NCI-H2196 treated with DMSO at 0.1 percent for 48 hours (cell line): Measurements from ENCODE around the gene NOL4L.

Experiments
- DNase-seq: peaks from one replicate; lab custom pipeline; 2025; ENCODE audit not compliant: unreplicated experiment; lab: John Stamatoyannopoulos, UW

The NOL4L gene

DNA sequence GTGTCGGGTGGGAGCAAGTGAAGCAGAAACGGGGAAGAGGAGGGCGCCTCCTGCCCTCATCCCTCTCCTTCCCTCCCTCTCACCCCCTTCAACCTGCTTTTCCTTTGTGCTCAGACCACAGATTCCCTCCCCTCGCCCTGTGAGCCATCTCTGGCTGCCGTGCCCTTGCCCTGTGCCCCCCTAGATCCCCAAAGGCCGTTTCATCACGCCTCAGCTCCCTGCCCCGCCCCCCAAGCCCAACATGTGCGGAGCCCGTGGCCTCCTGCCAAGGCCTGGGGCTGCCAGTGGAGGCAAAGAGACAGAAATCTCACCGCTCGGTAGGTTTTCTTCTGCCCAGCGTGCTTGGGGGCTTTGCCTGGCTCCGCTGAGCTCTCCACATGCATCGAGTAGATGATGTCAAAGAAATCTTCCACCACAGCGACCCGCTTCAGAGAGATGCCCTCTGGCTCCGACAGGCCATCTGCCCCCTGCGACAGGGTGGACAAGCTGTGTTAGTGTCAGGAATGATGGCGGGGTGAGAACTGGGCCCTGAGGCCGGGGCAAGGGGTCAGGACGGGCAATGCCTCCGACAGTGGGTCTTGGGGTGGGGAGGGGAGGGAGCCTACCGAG lies 57.6 kb downstream of the NOL4L start:
- DNase-seq: no peak

DNA sequence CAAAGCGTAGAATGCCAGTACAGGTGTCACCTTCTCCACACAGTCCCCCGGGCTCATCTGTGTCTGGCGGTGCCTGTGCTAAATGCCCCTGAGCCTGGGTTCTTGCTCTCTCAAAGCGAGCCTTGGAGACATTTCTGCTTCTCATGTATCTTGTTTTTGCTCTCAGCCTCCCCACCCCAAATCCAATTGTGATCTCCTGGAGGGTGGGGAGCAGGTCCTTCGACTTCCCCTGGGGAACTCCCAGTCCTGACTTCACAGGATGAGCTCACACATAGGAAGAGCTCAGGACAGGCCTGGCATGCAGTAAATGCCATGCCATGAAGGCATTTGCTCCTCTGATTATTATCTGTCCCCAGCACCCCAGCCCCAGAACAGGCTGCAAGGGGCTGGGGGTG lies 58.1 kb downstream of the NOL4L start:
- no peak for DNase-seq

DNA sequence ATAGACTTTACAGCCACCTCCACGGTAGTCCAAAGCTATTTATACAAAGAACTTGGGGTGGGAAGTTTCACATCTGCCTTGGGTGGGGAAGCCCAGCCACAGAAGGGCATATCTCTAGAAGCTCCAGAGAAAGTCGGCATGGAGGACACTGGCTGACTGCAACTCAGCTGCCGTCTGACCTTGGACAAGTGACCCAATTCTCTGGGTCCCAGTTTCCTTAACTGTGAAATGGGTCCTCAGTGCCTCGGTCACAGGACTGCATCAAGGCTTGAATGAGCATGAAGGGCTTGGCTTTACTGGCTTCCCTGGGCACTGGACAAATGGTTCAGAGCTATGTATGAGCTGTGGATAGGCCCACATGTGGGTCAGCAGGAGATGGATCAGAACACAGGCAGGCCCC lies 58.6 kb downstream of the NOL4L start:
- no peak for DNase-seq

DNA sequence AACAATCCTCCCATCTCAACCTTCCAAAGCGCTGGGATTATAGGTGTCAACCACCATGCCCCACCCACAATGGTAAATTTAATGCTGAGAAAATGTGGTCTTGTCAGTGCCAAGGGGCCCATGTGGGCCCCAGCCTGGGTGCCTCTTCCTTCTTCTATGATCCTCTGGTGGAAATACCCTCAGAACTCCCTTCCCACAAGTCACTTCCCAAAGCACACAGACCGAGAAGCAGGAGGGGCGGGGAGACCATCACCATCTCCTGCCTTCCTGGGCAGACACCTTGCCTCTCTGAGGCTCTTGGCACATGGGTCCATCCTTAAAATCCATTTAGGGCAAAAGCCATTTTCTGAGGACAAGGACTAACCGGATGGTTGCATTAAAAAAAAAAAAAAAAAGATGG lies 59.0 kb downstream of the NOL4L start:
- DNase-seq: no peak

DNA sequence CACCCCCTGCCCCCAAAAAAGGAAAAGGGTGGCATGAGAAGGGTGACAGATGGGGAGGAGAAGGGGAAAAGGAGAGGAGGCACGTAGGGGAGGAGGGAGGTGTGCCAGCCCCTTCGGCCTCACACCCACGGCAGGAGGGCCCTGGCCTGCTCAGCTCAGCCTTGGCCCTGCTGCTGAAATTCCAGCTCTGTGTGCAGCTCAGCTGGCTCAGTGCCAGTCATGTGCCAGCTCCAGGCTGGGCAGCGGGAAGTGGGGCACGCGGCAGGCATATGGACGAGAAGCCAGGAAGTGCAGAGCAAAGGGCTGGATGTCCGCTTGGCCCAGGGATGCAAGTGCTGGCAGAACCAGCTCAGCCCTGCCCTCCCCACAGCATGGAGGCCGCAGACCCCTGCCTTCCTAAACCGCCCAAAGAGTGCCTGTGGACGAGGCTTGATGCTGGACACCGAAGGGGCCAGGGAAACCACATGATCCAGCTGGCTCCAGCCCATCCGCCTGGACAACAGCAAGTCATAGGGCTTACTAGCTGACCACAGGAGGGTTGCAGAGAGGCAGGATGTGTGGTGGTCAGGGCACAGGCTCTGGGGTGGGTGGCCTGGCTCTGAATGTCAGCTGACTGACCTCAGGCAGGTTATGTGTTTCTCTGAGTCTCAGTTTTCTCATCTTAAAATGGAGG lies 60.2 kb downstream of the NOL4L start:
- peak; percentile 70 for DNase-seq

DNA sequence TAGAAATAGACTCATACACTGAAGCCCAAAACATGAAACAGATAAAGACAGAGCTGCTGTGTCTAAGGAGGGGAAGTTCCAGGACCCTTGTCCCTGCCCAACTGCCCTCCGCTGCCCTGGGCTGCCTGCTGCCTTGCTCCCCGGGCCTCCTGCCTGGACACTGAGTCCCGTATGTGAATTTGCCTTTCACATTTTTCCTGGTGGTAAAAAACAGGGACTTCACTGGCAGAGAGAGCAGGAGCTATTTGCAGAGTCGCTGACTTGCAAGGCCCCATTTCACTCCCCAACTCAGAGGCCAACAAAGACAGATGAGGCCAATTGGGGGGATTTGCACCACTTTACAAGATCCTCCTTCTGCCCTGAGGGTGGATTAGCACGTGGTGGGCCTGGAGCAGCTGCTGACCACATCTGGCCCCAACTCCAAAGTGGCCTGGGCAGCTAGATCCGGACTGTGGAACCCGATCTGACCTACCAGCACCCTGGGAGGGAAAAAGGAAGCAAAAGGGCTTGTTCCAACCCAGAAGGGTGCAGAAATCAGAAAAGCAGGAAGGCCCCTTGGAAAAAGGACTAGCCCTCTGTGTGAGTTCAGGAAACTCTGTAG lies 61.4 kb downstream of the NOL4L start:
- DNase-seq: no peak

DNA sequence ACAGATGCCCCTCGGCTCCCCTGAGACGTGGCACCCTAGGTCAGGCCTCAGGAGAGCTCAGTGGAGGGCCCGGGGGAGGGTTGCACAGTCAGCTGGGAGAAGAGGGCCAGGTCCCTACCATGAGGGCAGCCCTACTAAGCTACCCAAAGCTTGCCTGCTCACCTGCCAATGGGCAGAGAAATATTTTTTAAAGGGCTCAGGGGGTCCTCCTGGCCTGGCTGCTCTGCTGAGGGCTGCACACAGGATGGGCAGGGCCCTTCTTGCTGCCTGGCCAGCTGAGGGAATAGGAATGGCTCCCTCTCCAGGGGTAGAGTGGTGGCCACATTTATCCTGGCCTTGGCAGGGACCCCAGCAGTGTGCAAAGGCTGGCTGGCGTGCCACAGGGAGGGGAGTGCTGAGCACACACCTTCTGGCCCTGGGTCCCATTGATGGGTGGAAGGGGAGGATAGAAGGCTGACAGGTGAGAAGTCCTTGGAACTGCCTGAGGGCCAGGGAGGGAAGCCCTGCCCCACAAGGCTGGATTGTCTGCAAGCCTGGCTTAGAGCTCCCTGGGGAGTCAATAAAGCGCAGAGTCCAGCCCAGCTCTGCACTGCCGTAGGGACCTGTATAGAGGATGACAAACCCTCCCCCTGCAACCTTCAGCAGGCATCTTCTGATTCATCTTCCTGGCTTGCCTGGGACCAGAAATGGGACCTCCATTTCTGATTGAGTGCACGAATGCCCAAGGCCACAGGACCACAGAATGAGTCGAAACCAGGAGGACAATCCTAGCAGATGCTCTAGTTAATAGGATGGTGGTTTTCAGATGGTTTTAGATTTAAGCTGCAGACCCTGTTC lies 62.1 kb downstream of the NOL4L start:
- DNase-seq: no peak

DNA sequence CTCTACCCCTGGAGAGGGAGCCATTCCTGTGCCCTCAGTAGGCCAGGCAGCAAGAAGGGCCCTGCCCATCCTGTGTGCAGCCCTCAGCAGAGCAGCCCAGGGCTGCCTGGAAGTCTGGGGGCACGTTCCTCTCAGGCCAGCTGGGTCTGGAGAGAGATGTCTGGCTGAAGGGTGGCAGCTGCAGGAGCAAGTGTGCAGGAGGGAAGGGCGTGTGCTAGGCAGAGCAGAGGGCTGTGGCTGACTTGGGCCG lies 62.7 kb downstream of the NOL4L start:
- no peak for DNase-seq

DNA sequence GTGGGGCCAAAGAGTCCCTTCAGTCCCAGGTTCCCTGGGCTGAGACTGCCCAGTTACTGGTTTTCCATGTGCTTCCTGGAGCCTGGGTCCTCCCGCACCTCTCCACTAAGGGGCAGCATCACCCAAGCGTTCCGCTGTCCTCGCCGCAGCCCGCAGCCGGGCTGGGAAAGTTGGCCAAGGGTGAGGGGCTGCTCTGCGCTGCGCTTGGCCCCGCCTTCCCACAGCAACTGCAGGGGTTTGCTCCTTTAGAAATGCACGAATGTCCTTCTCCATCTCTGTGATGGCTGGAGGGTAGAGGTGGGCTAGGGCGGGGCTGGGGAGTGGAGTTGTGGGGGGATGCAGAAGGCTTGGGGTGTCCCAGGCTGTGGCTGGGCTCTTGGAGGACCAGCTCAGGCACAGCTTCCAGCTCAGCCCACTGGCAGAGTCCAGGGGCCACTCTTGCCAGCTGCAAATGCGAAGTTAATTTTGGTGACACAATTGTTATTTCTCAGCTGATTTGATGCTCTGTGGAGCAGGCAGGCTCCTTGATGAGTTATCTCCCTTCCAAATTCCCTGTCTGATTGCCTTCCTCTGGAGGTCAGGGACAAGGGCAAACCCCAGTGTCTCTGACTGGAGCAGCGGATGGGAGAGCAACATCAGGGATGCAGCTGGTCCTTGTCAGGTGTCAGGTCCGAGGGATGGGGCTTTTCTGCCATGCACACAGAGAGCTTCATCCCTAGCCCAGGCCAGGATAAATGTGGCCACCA lies 63.2 kb downstream of the NOL4L start:
- peak; percentile 26 for DNase-seq

DNA sequence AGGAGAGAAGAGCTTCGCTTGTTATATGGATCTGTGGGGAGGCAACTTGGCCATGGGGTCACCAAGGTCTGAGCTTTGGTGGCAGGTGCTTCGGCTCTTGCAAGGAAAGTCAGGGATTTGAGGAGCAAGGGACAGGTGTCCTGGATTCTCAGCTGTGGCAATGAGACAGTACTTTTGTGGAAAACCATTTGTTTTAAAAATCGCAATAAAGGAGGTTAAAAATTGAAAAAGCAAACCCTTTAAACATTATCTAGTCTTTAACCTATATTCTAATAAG lies 64.3 kb downstream of the NOL4L start:
- no peak for DNase-seq

DNA sequence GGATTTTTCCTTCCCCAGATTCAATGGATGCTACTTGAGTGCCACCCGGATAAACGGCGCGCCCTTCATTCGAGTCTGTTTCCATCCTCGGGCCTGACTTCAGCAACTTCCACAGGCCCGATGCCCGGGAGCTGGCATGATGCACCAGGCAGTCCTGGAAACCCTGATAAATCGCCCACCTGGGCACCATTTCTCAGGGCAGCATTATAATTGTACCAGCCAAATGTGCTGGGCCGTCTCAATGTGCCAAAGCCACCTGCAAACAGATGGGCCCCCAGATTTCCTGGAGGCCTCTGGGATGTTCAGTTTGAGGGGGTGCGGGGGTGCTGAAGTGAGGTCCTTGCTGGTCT lies 65.8 kb downstream of the NOL4L start:
- DNase-seq: no peak

DNA sequence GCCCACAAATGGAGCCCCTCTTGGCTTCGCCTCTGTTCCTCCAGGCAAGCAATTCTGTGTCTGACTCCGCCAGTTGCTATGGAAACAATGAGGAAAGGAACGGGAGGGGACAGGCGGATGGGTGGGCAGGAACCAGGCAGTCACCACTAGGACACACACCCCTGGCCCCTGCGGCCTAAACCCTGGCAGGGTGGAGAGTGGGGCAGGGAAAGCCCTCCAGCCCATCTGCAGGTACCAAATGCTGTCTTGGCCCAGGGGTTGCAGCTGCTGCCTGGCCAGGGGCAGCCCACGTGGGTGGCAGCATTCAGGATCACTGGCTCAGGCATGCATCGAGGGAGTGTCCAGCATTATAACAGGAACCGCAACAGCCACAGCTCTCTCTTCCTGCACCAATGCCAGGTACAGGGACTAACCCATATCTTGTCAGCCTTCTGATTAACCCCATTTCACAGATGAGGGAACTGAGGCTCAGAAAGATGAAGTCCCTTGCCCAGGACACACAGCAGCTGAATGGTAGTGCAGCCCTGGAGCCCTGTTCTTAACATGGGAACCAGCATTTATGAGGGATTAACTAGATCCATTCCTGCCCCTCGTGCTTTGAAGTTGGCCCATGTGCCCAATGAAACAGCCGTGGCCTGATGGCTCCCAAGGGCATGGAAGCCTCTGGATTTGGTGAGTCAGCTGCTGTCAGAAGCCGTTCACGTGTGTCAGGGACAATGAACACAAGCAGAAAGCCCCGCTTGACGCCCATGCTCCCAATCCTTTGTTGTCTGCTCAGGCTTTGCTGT lies 66.3 kb downstream of the NOL4L start:
- DNase-seq: no peak

DNA sequence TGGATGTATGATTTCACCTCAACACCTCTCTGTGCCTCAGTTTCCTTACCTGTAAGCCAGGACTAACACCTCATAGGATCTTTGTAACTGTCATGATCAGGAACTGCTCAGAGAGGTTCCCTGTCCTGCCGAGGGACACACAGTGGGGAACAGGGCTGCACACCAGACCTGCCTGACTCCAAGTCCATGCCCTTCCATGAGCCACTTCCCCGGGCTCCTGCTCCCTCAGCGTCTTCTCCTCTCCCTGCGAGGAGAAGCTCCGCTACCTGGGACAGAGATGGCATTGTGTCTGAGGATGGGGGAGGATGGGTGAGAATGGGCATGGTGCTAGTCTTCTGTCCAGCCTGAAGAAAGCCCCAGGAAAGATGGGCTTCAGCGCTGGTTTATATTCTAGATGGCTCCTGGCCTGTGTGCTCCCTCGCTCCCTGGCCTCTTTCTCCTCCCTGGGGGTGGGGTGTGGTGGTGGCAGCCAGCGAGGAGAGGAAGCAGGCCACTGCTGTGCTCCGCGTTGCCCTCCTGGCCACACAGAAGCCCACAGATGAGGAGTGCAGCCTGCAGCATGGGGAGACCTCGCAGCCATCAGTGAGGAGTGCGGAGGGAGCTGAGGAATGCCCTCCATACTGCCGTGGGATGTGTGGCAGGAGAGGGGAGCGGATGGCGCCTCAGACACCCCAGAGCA lies 67.1 kb downstream of the NOL4L start:
- no peak for DNase-seq

DNA sequence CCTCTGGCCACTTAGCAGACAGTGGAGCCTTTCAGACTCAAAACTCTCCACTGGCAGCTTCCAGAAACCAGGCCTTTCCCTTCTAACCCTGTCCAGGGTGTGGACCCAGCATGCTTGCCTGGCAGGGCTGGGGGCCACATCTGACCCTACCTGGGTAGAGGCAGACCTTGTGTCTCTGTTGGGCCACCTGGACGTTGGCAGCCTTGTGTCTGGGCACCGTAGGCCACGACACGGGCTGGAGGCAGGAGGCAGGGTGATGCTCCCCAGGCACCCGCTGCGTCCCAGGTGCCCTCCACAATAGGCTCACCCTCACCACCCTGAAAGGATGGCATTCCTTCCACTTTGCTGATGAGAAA lies 67.6 kb downstream of the NOL4L start:
- DNase-seq: no peak

DNA sequence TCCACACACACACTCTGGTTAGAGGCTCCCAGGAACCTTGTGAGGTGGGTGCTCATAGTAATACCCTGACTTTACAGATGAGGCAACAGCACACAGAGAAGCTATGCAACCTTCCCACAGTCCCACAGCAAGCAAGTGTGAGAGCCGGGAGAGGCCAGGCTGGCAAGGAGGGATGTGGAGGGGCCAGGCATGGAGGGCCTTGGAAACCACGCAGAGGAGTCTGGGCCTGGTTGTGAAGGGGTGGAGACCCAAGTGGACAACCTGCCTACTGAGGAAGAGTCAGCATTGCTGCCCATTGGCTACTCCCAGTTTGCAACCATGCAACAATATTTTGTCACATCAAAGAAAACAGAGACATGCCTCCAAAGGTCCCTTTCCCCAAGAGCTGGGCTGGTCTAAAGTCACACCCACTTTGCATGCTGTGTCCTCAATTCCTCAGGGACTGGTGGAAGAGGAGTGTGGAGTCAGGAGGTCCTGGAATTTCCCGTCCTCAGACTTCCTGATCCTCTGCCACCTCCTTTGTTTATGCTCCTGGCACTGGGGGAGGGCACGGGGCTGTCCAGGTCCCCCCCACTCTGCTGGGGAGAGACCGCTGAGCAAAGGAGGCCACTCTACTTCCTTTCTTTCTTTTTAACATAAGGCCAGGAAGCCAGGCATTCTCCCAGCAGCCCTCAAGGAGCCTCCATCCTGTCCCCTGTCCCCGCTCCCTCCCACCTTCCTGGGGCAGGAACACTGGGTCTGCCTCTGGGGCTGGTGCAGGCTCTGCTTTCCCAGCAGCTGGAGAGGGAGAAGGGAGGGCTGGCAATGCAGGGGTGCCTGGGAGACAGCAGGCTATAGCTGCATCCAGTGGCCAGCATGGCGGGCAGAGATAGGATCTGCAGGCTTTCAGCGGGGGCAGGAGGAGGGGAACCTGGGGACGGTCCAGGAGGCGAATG lies 68.3 kb downstream of the NOL4L start:
- DNase-seq: no peak

DNA sequence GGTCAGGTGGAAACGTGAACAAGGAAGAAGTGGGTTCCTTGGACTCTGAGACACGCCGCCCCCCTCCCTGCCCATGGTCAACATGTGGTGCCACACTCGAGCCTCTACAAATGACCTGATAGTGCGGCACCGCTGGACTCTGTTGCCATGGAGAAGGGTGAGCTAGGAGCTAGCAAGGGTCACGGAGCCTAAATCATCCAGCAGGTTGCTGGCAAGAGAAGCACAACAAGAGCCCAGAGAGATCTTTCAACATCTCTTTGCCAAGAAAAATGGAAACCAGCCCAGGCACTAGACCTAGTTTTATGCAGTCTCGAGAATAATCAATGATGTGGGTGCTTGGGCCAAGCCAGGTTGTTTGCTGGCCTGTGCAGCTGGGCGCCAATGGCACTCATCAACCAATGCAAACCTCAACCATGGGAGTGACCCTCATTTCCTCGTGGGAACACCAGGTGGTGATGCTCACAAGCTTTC lies 69.5 kb downstream of the NOL4L start:
- no peak for DNase-seq

DNA sequence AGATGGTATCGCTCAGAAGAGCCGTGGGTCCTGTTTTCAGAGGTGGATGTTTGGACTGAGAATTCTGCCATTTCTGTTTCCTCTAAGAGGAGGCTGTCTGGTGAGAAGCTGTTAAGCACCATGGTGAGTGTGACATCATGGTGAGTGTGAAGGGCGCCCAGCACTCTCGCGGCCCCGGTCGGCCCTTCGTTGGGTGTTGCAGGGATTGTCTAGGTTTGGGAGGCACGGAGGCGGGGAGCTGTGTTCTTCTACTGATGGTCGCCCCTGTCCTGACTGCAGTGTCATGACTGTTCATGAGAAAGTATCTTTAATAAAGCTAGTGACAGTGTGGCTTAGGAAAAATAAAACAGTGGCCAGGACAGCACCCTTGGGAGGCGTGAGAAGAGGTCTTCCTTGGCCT lies 70.4 kb downstream of the NOL4L start:
- DNase-seq: no peak

DNA sequence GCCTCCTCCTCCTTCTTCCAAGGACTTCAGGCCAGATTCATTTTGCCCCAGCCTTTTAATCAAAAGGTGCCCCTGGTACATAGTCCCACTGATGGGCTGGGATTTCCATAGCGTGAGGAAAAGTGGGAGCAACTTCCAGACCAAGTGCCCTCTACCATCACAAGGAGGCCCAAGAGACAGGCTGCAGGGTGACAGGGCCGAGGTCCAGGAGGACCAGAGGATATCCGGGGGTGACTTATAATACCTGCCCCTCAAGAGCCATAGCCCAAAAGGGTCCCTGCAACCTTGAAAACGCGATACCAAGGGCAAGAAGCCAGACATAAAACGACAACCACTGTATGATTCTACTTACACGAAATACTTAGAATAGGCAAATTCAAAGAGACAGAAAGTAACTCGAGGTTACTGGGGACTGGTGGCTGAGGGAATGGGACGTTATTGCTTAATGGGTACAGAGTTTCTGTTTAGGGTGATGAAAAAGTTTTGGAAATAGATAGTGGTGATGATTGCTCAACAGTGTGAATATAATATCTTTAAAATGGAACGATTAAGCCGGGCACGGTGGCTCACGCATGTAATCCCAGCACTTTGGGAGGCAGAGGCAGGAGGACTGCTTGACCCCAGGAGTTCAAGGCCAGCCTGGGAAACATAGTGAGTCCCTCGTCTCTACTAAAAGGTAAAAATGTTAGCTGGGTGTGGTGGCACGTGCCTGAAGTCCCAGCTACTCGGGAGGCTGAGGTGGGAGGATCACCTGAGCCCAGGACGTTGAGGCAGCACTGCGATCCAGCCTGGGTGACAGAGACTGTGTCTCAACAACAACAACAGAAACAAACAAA lies 71.9 kb downstream of the NOL4L start:
- DNase-seq: no peak

DNA sequence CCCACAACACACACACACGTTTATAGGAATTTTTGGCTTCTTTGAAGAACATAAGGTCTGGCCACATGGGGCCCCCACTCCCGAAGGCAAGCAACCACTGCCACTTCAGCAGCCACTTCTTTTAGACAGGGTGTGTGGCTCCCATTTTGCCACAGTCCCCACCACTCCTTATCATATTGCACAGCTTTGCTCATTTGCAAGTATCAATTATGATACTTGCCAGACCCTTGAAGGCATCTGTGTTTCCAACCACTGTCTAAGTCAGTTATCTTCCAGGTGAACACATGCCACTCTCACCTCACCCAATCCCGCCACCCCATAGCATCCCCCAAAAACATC lies 73.1 kb downstream of the NOL4L start:
- no peak for DNase-seq
